ENCODE data around the gene MTA3.

MTA3 gene

GRCh38 chr2:42756966-42757513, 188.6 kb downstream of the MTA3 start:
- Histone ChIP-seq H3K27me3 (ENCODE audit: control insufficient read depth, insufficient read depth, low read length) (no peaks in the 10 kb centered on the region), H3K36me3 (ENCODE audit: control insufficient read depth, insufficient read depth, low read length) (no peaks in the 10 kb centered on the region), H3K4me3 (ENCODE audit: low read length) (no peak overlapping the region), H3K9me3 (ENCODE audit: control insufficient read depth, insufficient read depth, low read length) (no peaks in the 10 kb centered on the region), H3K27ac (ENCODE audit: low read length) (no peak overlapping the region), H3K4me1 (ENCODE audit: control insufficient read depth, insufficient read depth, low read length) (no peaks in the 10 kb centered on the region)
- WGBS (ENCODE audit: insufficient coverage, insufficient read length) = no CpG with 5 or more reads among the region's 6 CpGs
- no peak for DNase-seq (ENCODE audit: low read depth, low spot score)

DNA sequence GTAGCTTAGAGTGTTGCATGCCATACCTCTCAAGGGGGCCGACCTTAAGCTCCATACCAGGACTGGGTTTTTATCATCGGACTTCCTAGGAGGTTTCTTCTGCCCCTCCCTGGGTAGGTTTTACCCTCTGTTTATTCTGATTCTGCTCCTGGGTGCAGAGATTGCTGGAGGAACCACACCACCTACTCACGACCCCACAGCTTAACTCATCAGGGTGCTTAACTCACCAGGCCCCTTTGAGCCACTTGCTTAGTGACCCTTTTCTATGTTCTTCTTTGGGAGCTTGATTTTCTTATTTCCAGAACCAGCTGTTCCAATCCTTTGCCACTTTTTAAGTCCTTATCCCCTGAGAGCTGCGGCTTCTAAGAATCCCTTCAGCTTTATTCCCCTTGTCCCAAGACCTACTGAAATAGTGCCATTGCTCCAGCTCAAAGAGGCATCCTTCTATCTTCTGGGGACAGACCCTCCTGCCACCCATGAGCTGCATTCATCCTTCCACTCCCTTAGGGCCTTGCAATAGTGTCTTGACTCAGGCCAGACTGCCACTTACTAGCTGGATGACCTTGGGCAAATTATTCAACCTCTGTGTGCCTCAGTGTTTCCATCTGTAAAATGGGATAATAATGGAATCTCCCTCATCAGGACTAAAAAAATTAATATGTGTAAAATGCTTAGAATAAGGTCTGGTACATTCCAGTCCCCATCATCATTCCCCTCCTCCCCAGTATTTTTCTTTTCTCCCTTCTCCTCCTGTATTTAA, 189.7 kb downstream of the MTA3 start:
- no peaks in the 10 kb centered on the region for H3K27me3 ChIP-seq (ENCODE audit: control insufficient read depth, insufficient read depth, low read length)
- H3K27ac ChIP-seq (ENCODE audit: low read length) = no peak overlapping the region
- no peak overlapping the region for H3K4me3 ChIP-seq (ENCODE audit: low read length)
- H3K4me1 ChIP-seq (ENCODE audit: control insufficient read depth, insufficient read depth, low read length) = no peaks in the 10 kb centered on the region; the same call in 1 of the 2 replicates
- H3K36me3 ChIP-seq (ENCODE audit: control insufficient read depth, insufficient read depth, low read length) = peaks cover 2% of the 10 kb centered on the region; the same call in 1 of the 2 replicates
- no peaks in the 10 kb centered on the region for H3K9me3 ChIP-seq (ENCODE audit: control insufficient read depth, insufficient read depth, low read length)
- no peak for DNase-seq (ENCODE audit: low read depth, low spot score)
- WGBS (ENCODE audit: insufficient coverage, insufficient read length) = no CpG with 5 or more reads among the region's 4 CpGs

DNA sequence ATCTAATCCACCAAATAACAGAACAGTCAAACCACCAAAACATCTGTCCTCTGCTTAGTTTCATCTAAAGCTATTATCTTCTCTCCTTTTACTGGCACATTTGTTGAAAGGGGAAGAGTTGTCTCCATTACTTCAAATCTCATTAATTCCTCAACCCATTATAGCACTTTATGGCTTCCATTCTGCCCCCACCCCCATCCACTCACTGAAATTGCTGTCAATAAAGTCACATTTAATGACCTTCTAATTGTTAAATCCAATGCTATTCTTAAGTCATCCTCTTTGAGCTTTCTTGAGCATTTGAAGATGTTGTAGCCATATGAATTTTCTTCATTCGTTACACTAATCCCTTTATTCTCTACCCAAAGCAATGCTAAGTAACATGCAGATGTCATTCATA, 190.3 kb downstream of the MTA3 start:
- Histone ChIP-seq H3K27ac (ENCODE audit: low read length) (no peak overlapping the region), H3K36me3 (ENCODE audit: control insufficient read depth, insufficient read depth, low read length) (peaks cover 6% of the 10 kb centered on the region; the same call in 1 of the 2 replicates), H3K4me1 (ENCODE audit: control insufficient read depth, insufficient read depth, low read length) (no peaks in the 10 kb centered on the region; the same call in 1 of the 2 replicates), H3K9me3 (ENCODE audit: control insufficient read depth, insufficient read depth, low read length) (no peaks in the 10 kb centered on the region), H3K4me3 (ENCODE audit: low read length) (no peak overlapping the region), H3K27me3 (ENCODE audit: control insufficient read depth, insufficient read depth, low read length) (no peaks in the 10 kb centered on the region)
- no CpG with 5 or more reads among the region's 1 CpG for WGBS (ENCODE audit: insufficient coverage, insufficient read length)
- no peak for DNase-seq (ENCODE audit: low read depth, low spot score)

- no CpG with 5 or more reads among the region's 9 CpGs for WGBS (ENCODE audit: insufficient coverage, insufficient read length)
- DNase-seq (ENCODE audit: low read depth, low spot score) = no peak
- Histone ChIP-seq H3K9me3 (ENCODE audit: control insufficient read depth, insufficient read depth, low read length) (no peaks in the 10 kb centered on the region), H3K4me1 (ENCODE audit: control insufficient read depth, insufficient read depth, low read length) (no peaks in the 10 kb centered on the region; the same call in 1 of the 2 replicates), H3K4me3 (ENCODE audit: low read length) (no peak overlapping the region), H3K27ac (ENCODE audit: low read length) (no peak overlapping the region), H3K36me3 (ENCODE audit: control insufficient read depth, insufficient read depth, low read length) (peaks cover 8% of the 10 kb centered on the region; the same call in 1 of the 2 replicates), H3K27me3 (ENCODE audit: control insufficient read depth, insufficient read depth, low read length) (no peaks in the 10 kb centered on the region)
Observed at GRCh38 chr2:42761554-42761953, 193.1 kb downstream of the MTA3 start.

DNA sequence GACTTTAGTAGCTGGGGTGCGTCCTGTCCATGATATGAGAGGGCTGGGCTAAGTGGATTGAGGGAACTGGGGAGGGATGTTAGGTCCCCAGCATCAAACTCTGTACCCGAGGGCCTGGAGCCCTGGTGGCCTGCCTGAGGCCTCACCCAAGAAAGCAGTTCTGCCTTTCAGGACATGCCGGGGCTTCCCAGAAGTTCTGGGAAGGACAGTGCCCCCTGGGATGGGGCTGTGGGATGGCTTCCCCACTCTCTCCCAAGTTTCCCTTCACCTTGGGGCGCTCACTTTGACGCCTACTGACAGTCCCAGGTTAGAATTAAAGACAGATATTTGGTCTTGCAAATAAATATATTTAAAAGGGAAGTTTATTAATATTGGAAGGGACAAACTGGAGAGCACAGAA, 193.7 kb downstream of the MTA3 start:
- Histone ChIP-seq H3K27ac (ENCODE audit: low read length) (no peak overlapping the region), H3K27me3 (ENCODE audit: control insufficient read depth, insufficient read depth, low read length) (no peaks in the 10 kb centered on the region), H3K9me3 (ENCODE audit: control insufficient read depth, insufficient read depth, low read length) (no peaks in the 10 kb centered on the region), H3K4me3 (ENCODE audit: low read length) (no peak overlapping the region), H3K4me1 (ENCODE audit: control insufficient read depth, insufficient read depth, low read length) (no peaks in the 10 kb centered on the region; the same call in 1 of the 2 replicates), H3K36me3 (ENCODE audit: control insufficient read depth, insufficient read depth, low read length) (peaks cover 8% of the 10 kb centered on the region; the same call in 1 of the 2 replicates)
- no peak for DNase-seq (ENCODE audit: low read depth, low spot score)
- WGBS (ENCODE audit: insufficient coverage, insufficient read length) = no CpG with 5 or more reads among the region's 5 CpGs

- Histone ChIP-seq H3K36me3 (ENCODE audit: control insufficient read depth, insufficient read depth, low read length) (peaks cover 8% of the 10 kb centered on the region), H3K27ac (ENCODE audit: low read length) (no peak overlapping the region), H3K4me3 (ENCODE audit: low read length) (no peak overlapping the region), H3K9me3 (ENCODE audit: control insufficient read depth, insufficient read depth, low read length) (no peaks in the 10 kb centered on the region), H3K27me3 (ENCODE audit: control insufficient read depth, insufficient read depth, low read length) (no peaks in the 10 kb centered on the region), H3K4me1 (ENCODE audit: control insufficient read depth, insufficient read depth, low read length) (peaks cover 1% of the 10 kb centered on the region; the same call in 1 of the 2 replicates)
- no CpG with 5 or more reads among the region's 45 CpGs for WGBS (ENCODE audit: insufficient coverage, insufficient read length)
- DNase-seq (ENCODE audit: low read depth, low spot score) = no peak
Observed at GRCh38 chr2:42762823-42763804, 194.7 kb downstream of the MTA3 start.

DNA sequence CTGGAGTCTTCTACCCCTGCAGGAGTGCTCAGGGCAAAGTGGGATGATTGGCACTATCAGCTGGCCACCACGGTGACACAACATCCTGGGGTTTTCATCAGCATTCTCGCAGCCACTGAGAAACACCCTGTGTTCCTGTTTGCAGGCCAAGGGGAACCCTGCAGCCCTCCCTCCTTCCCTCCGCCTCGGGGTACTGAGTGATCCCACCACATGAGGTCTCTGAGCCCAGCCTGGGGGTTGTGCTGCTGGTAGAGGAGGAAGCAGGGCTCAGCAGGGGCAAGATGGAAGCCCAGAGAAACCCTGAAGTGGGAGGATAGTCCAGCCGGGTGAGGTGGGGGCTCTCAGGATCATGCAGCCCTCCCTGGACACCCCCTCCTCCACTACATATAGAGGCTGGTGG, 195.7 kb downstream of the MTA3 start, which contains the start of gene OXER1:
Gene OXER1 (minus strand): TSS at position 40 of the 400 bp plus-strand sequence. CDS start 73 bp downstream, outside the sequence.
- H3K36me3 ChIP-seq (ENCODE audit: control insufficient read depth, insufficient read depth, low read length) = peaks cover 8% of the 10 kb centered on the region
- H3K27me3 ChIP-seq (ENCODE audit: control insufficient read depth, insufficient read depth, low read length) = no peaks in the 10 kb centered on the region
- no peak within 1 kb of the TSS for H3K27ac ChIP-seq (ENCODE audit: low read length)
- DNase-seq (ENCODE audit: low read depth, low spot score) = no peak
- no peak within 1 kb of the TSS for H3K4me3 ChIP-seq (ENCODE audit: low read length)
- H3K4me1 ChIP-seq (ENCODE audit: control insufficient read depth, insufficient read depth, low read length) = peaks cover 1% of the 10 kb centered on the region; the same call in 1 of the 2 replicates
- H3K9me3 ChIP-seq (ENCODE audit: control insufficient read depth, insufficient read depth, low read length) = no peaks in the 10 kb centered on the region
- no CpG with 5 or more reads among the region's 5 CpGs for WGBS (ENCODE audit: insufficient coverage, insufficient read length)

GRCh38 chr2:42764901-42765300, 196.5 kb downstream of the MTA3 start:
- H3K36me3 ChIP-seq (ENCODE audit: control insufficient read depth, insufficient read depth, low read length) = peaks cover 8% of the 10 kb centered on the region
- peaks cover 1% of the 10 kb centered on the region; the same call in 1 of the 2 replicates for H3K4me1 ChIP-seq (ENCODE audit: control insufficient read depth, insufficient read depth, low read length)
- no CpG with 5 or more reads among the region's 2 CpGs for WGBS (ENCODE audit: insufficient coverage, insufficient read length)
- no peaks in the 10 kb centered on the region for H3K27me3 ChIP-seq (ENCODE audit: control insufficient read depth, insufficient read depth, low read length)
- DNase-seq (ENCODE audit: low read depth, low spot score) = no peak
- no peaks in the 10 kb centered on the region for H3K9me3 ChIP-seq (ENCODE audit: control insufficient read depth, insufficient read depth, low read length)
- no peak overlapping the region for H3K4me3 ChIP-seq (ENCODE audit: low read length)
- no peak overlapping the region for H3K27ac ChIP-seq (ENCODE audit: low read length)

DNA sequence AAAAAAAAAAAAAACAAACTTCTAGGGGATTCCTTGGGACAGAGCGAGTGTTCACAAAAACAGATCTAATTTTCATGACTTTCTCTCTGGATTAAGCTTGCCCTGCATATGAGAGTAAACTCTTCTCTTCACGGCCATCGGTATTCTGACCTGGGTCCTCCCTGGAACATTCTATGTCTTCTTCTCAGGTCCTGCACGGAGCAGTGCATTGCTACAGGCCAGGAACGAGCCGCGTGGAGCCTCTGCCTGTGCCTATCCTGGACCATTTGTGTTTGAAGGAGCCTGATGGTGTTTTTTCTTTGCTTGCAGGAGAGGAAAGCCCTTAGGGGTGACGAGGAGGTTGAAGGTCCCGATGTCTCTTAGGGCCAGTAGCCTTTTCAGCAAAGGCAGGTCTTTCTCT, 197.3 kb downstream of the MTA3 start:
- Histone ChIP-seq H3K27ac (ENCODE audit: low read length) (no peak overlapping the region), H3K9me3 (ENCODE audit: control insufficient read depth, insufficient read depth, low read length) (no peaks in the 10 kb centered on the region), H3K36me3 (ENCODE audit: control insufficient read depth, insufficient read depth, low read length) (peaks cover 8% of the 10 kb centered on the region)

More for the DNA sequence above, 197.3 kb downstream of the MTA3 start:
- Histone ChIP-seq H3K4me3 (ENCODE audit: low read length) (no peak overlapping the region), H3K4me1 (ENCODE audit: control insufficient read depth, insufficient read depth, low read length) (peaks cover 1% of the 10 kb centered on the region; the same call in 1 of the 2 replicates), H3K27me3 (ENCODE audit: control insufficient read depth, insufficient read depth, low read length) (no peaks in the 10 kb centered on the region)
- DNase-seq (ENCODE audit: low read depth, low spot score) = no peak
- no CpG with 5 or more reads among the region's 9 CpGs for WGBS (ENCODE audit: insufficient coverage, insufficient read length)
